HG03520 (cell line): ENCODE measurements around the gene FADS2.

Source experiments
- ATAC-seq: cut with Tn5 transposase; IDR thresholded peaks from one replicate; pipeline ENCODE4 v1.9.1; 2021; ENCODE audit warnings: mild to moderate bottlenecking, moderate library complexity; ENCODE audit not compliant: unreplicated experiment

Gene FADS2

GRCh38 chr11:61842528-61842820 is 14.4 kb downstream of the FADS2 start:
- ATAC-seq, result no peak

GRCh38 chr11:61844909-61845565 is 16.9 kb downstream of the FADS2 start:
- no peak for ATAC-seq

- ATAC-seq, result no peak
These were observed 18.4 kb downstream of the FADS2 start for GRCh38 chr11:61846362-61847020.

GRCh38 chr11:61847914-61848581 is 19.9 kb downstream of the FADS2 start:
- ATAC-seq, result no peak

- no peak for ATAC-seq
These were observed 20.5 kb downstream of the FADS2 start for GRCh38 chr11:61848631-61849030.

- ATAC-seq, result no peak
These were observed 22.6 kb downstream of the FADS2 start for GRCh38 chr11:61850687-61851086.

GRCh38 chr11:61851113-61851899 is 23.2 kb downstream of the FADS2 start:
- ATAC-seq, result no peak

- ATAC-seq, result no peak
These were observed 23.8 kb downstream of the FADS2 start for GRCh38 chr11:61851900-61852295.

- no peak for ATAC-seq
These were observed 25.6 kb downstream of the FADS2 start for GRCh38 chr11:61853698-61854169.

- no peak for ATAC-seq
These were observed 26.3 kb downstream of the FADS2 start for GRCh38 chr11:61854206-61854895.

GRCh38 chr11:61854966-61855714 is 27.0 kb downstream of the FADS2 start:
- no peak for ATAC-seq

GRCh38 chr11:61855939-61856680 is 28.0 kb downstream of the FADS2 start:
- ATAC-seq, result no peak

- no peak for ATAC-seq
These were observed 32.2 kb downstream of the FADS2 start for GRCh38 chr11:61860054-61860903.

GRCh38 chr11:61861634-61862033 is 33.5 kb downstream of the FADS2 start:
- no peak for ATAC-seq

- no peak for ATAC-seq
These were observed 34.8 kb downstream of the FADS2 start for GRCh38 chr11:61862714-61863547.

- ATAC-seq, result no peak
These were observed 35.5 kb downstream of the FADS2 start for GRCh38 chr11:61863548-61864081.
